Measurements from ENCODE around the gene TRNT1. TPM values are rescaled to one million over a fixed set of nuclear protein-coding genes. Genes with fewer than 3 reads are reported as not detected.

The TRNT1 gene
- total RNA-seq, 1 experiment from 2014 or later: 21.4 TPM

GRCh38 chr3:3179407-3180094 is 52.8 kb downstream of the TRNT1 start, which contains the start of gene CRBN (continued):
- TF ChIP-seq FOSL1 (IDR thresholded peaks at IDR 0.05; ENCODE audit: low read depth) (peak; percentile 6; the same call in 1 of the 2 replicates), CEBPB (IDR thresholded peaks at IDR 0.05; ENCODE audit: low read depth) (peak; percentile 38; the same call in 1 of the 2 replicates), EGR1 (IDR thresholded peaks at IDR 0.05; ENCODE audit: low read depth) (0 out of 2 replicates have a peak, but pooled peaks have one; percentile 45), POLR2AphosphoS5 (IDR thresholded peaks at IDR 0.05; ENCODE audit: low read depth, low read length) (peak; percentile 91)

- no peak overlapping the region for H3K4me2 ChIP-seq (ENCODE audit: low read length)
- H3K4me1 ChIP-seq (ENCODE audit: control insufficient read depth in 1 of 2, insufficient read depth in 2 of 2, low read length in 2 of 2): peaks cover 6 to 14% of the 10 kb centered on the region in 2 experiments; a peak in 3 of 4 replicates
- H3K27me3 ChIP-seq (ENCODE audit: insufficient read depth, low read length): no peaks in the 10 kb centered on the region
- BruUV-seq (replicated peaks): no TSS peak
- intact Hi-C loops (cut with micrococcal nuclease): no loop called here
- CTCF ChIA-PET: no interaction called here
- peaks cover 39% of the 10 kb centered on the region for H3K79me2 ChIP-seq (ENCODE audit: insufficient read depth, low read length)
- H3K27ac ChIP-seq (ENCODE audit: low read depth, low read length): no peak overlapping the region
- no peaks in the 10 kb centered on the region for H3K9me2 ChIP-seq (ENCODE audit: insufficient read depth)
- no peak overlapping the region for H3K4me3 ChIP-seq (replicated peaks in 1 of 2; ENCODE audit: low read depth in 1 of 2, low read length in 2 of 2)
- H3K9me3 ChIP-seq (ENCODE audit: control insufficient read depth in 1 of 2, insufficient read depth in 1 of 2, low read depth in 1 of 2, low read length in 2 of 2): no peaks in the 10 kb centered on the region
- RAD21 ChIA-PET (ENCODE audit: low non-redundant PET in 1 of 2, low total read pairs in 2 of 2, uncharacterized antibody in 2 of 2, unreplicated experiment in 2 of 2): no interaction called here
- TF ChIP-seq EGR1 (IDR thresholded peaks at IDR 0.05; ENCODE audit: low read depth) (no peak), JUND (IDR thresholded peaks at IDR 0.05) (no peak), ZNF274 (IDR thresholded peaks at IDR 0.05; ENCODE audit: low read depth, low read length) (no peak), CTCF (IDR thresholded peaks at IDR 0.05 in 2 of 3, conservative IDR thresholded peaks at IDR 0.05 in 1 of 3; ENCODE audit: borderline replicate concordance in 1 of 3, insufficient read depth in 1 of 3, low read depth in 2 of 3, low read length in 2 of 3) (no peak), SRF (IDR thresholded peaks at IDR 0.05; ENCODE audit: low read depth) (no peak), EZH2 (IDR thresholded peaks at IDR 0.05) (no peak), REST (IDR thresholded peaks at IDR 0.05; ENCODE audit: low read depth) (no peak)
- peak overlapping the region; percentile 83 for H2AFZ ChIP-seq (ENCODE audit: low read depth, low read length, poor library complexity, severe bottlenecking)
- no peaks in the 10 kb centered on the region for H3K36me3 ChIP-seq (ENCODE audit: control insufficient read depth in 1 of 2, insufficient read depth in 2 of 2, low read length in 2 of 2)
- no peaks in the 10 kb centered on the region for H4K20me1 ChIP-seq (ENCODE audit: insufficient read depth)
- POLR2A ChIA-PET: no interaction called here
- H3K9ac ChIP-seq (ENCODE audit: low read length): no peak overlapping the region
- no peak for ATAC-seq
- no peak for DNase-seq (ENCODE audit: low read depth, low spot score)
These were observed 53.7 kb downstream of the TRNT1 start for GRCh38 chr3:3180456-3180855.
